Uterus (tissue), 2 donors: Measurements from ENCODE around the gene USP12.

Experiments
- POLR2A ChIP-seq, 2 donors: fragments of 450-650 bp; IDR thresholded peaks; one replicate each; pipeline ENCODE4 v1.6.1; 2016; ENCODE audit warnings: antibody characterized with exemption in 2 of 2, mild to moderate bottlenecking in 1 of 2, moderate library complexity in 1 of 2
- TF ChIP-seq, protein P1 (sequence below), 4 experiments: fragments of 200-600 bp in 2 of 4; fragments of 450-650 bp in 2 of 4; sonication (generic) in 2 of 4; IDR thresholded peaks; one replicate each; pipeline ENCODE4 v1.5.1; 2016 to 2019; ENCODE audit warnings: antibody characterized with exemption in 4 of 4, mild to moderate bottlenecking in 2 of 4, moderate library complexity in 1 of 4

DNA sequence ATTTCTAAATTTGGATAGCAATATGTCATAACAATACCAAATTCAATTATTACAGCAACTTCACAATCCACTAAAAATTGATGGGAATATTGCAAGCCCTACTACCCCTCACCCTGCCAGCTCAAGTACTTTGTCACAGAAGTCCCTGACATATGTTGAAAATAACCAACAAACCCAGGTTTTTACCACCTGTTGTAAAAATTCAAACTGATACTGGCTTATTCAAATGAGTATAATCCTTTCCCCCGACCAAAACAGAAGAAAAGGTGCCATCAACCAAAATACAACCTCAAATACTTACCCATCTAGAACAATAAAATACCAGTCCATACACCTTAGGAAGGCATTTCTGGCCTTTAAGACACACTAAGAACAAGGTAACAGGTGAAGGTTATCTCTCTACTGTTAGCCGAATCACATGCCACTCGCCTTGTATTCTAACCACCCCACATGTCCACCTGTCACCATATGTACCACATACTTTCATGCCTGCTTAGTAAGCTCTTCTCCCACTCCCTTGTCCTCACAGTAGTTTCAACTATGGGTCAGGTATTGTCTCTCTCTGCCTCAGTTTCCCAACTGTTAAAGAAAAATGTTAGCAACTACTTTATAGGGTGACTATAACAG, 53.1 kb downstream of the USP12 start:
- TF ChIP-seq, protein P1, sequence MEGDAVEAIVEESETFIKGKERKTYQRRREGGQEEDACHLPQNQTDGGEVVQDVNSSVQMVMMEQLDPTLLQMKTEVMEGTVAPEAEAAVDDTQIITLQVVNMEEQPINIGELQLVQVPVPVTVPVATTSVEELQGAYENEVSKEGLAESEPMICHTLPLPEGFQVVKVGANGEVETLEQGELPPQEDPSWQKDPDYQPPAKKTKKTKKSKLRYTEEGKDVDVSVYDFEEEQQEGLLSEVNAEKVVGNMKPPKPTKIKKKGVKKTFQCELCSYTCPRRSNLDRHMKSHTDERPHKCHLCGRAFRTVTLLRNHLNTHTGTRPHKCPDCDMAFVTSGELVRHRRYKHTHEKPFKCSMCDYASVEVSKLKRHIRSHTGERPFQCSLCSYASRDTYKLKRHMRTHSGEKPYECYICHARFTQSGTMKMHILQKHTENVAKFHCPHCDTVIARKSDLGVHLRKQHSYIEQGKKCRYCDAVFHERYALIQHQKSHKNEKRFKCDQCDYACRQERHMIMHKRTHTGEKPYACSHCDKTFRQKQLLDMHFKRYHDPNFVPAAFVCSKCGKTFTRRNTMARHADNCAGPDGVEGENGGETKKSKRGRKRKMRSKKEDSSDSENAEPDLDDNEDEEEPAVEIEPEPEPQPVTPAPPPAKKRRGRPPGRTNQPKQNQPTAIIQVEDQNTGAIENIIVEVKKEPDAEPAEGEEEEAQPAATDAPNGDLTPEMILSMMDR (IDR thresholded peaks at IDR 0.05): no peak
- no peak for TF ChIP-seq POLR2A (IDR thresholded peaks at IDR 0.05)
